AG10803 (cell line): ENCODE measurements around the gene ABCB8.

ENCODE experiments used
- DNase-seq: peaks from one replicate; pipeline ENCODE4 v3.0.0; 2010; ENCODE audit warnings: low read depth
- H3K4me3 ChIP-seq: 2 replicates; pipeline ENCODE4 v1.5.1; 2011; ENCODE audit warnings: mild to moderate bottlenecking, low read length, control low read depth
- CTCF ChIP-seq: conservative IDR thresholded peaks from 2 replicates; pipeline ENCODE4 v1.5.1; 2011; ENCODE audit warnings: mild to moderate bottlenecking, low read length, control low read depth, inconsistent platforms

ABCB8 gene

GRCh38 chr7:150993511-150993910 lies 34.7 kb upstream of the ABCB8 start:
- no peak for DNase-seq
- no peak for TF ChIP-seq CTCF
- H3K4me3 ChIP-seq = no peak overlapping the region

- DNase-seq = no peak
- TF ChIP-seq CTCF = no peak
- H3K4me3 ChIP-seq = no peak overlapping the region
These were observed 34.0 kb upstream of the ABCB8 start for GRCh38 chr7:150994141-150994837.

- no peak for DNase-seq
- TF ChIP-seq CTCF = no peak
- H3K4me3 ChIP-seq = no peak overlapping the region
These were observed 33.3 kb upstream of the ABCB8 start for GRCh38 chr7:150994838-150995510.

GRCh38 chr7:150996376-150997074 lies 31.7 kb upstream of the ABCB8 start:
- TF ChIP-seq CTCF = no peak
- H3K4me3 ChIP-seq = no peak overlapping the region
- DNase-seq = no peak

GRCh38 chr7:150997075-150997511 lies 31.2 kb upstream of the ABCB8 start:
- no peak for DNase-seq
- H3K4me3 ChIP-seq = no peak overlapping the region
- TF ChIP-seq CTCF = no peak

- TF ChIP-seq CTCF = no peak
- DNase-seq = no peak
- no peak overlapping the region for H3K4me3 ChIP-seq
These were observed 30.4 kb upstream of the ABCB8 start for GRCh38 chr7:150997817-150998216.

- no peak for DNase-seq
- no peak for TF ChIP-seq CTCF
- no peak overlapping the region for H3K4me3 ChIP-seq
These were observed 29.9 kb upstream of the ABCB8 start for GRCh38 chr7:150998341-150998740.
